ENCODE results near the gene CFAP58.

Gene CFAP58

DNA sequence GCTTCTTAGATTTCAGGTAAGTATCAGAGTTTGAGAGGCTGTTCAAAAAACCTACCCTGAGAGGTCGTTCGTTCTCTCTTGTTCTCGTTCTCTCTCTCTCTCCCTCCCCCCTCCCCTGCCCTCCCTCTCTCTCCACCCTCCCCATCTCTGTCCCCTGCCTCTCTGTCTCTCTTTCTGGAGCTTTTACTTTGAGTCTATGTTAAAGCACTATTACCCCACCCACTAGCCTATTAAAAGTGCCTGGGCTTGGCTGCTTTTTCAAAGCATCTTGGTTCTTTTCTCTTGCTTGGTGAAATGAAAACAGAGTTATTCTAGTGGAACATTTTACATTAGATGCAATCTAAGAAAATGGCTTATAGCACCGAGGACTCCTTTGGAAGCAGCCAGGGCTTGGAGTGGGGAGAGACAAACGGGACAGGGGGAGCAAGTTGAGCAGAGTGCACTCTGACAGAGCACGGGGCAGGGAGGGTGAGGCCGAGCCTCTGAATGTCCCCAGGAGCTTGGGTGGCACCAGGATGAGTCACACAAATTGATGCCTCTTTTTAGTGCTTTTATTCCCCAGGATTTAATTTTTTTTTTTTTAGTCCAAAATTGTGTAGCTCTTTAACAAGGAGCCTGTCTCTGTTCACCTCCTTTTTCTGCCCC lies 134.3 kb downstream of the CFAP58 start:
- no peak for DNase-seq (ENCODE audit: low read depth)

DNA sequence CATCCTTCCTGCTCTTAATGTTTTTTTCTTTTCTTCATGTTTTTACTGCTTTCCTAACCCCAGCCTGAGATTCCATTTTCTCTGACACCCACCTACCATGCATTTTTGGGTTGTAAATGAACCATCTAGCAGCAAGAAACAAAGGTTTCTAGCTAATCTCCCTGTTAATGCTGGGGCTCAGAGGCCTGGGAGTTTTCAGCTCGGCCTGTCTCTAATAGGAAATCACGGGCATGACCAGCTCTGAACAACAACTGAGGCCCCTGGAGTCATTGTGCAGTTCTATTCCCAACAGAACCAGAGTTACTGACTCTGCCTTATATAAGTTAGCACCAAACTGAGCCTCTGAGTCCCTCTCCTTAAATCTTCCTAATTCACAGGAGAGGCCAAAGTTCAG lies 134.8 kb downstream of the CFAP58 start:
- DNase-seq (ENCODE audit: low read depth), result no peak

GRCh38 chr10:104492329-104492940 lies 138.8 kb downstream of the CFAP58 start:
- DNase-seq (ENCODE audit: low read depth), result no peak

- no peak for DNase-seq (ENCODE audit: low read depth)
These were observed 144.9 kb downstream of the CFAP58 start for GRCh38 chr10:104498347-104499081.

DNA sequence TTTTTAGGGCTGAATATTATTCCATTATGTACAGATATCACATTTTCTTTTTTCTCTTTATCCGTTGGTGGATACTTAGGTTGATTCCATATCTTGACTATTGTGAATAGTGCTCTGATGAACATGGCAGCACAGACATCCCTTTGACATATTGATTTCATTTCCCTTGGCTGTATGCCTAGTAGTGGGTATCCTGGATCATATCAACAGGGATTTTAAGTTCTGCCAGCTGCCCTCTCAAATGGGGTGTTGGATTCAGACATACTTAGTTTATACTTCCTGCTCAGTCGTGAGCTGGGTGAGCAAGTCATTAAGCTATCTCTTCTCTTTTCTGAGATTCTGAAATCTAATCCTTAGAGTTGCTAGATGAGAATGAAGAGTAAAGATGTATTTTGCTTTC lies 147.8 kb downstream of the CFAP58 start:
- no peak for DNase-seq (ENCODE audit: low read depth)

- no peak for DNase-seq (ENCODE audit: low read depth)
These were observed 148.4 kb downstream of the CFAP58 start for GRCh38 chr10:104501864-104502579.

DNA sequence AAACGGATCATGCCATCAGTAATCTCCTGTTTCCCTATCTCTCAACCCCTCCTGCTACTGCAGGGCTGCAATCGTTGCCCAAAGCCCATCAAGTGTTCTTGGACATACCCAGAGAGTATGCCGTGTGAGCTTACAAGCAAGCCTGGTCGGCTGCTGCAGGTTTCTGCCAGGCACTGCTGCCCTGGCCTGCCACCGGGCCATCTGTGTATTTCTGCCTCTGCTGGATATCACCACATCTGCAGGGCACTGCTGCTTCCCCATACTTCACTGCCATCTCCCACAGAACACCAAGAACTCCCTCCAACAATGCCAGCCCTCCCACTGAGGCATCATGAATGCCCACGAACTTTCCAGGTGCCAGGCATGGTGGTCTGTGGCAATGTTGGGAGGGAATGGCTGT lies 149.3 kb downstream of the CFAP58 start:
- no peak for DNase-seq (ENCODE audit: low read depth)
